Activated B cell treated with CpG ODN at 0.5 μM for 24 hours (primary cell): ENCODE measurements around the gene KCNMA1. TPM values are rescaled to one million over a fixed set of nuclear protein-coding genes. Genes with fewer than 3 reads are reported as not detected.

Experiments used
- ATAC-seq: fragments of 200-7000 bp; cut with Tn5 transposase; one replicate; pipeline ENCODE4 v1.10.0; 2021; ENCODE audit warnings: low read depth, mild to moderate bottlenecking, moderate library complexity
- CTCF ChIA-PET: fragments of 350-600 bp; sonication (Branson Sonifier 250); formaldehyde crosslinking; loops from one replicate; lab custom pipeline; 2021; ENCODE audit warnings: antibody characterized with exemption; lab: Charles Lee
- POLR2A ChIA-PET: fragments of 350-600 bp; sonication (Branson Sonifier 250); formaldehyde crosslinking; loops from one replicate; lab custom pipeline; 2021; ENCODE audit warnings: antibody characterized with exemption; lab: Charles Lee
- DNase-seq: peaks from one replicate; pipeline ENCODE4 v3.0.0; 2022
- H3K27ac Mint-ChIP-seq: one replicate; pipeline ENCODE4 v1.8.0; 2020; ENCODE audit warnings: mixed read lengths
- H3K27me3 Mint-ChIP-seq: one replicate; pipeline ENCODE4 v1.8.0; 2021; ENCODE audit warnings: mixed read lengths
- H3K36me3 Mint-ChIP-seq: one replicate; pipeline ENCODE4 v1.8.0; 2021; ENCODE audit warnings: low read depth, mixed read lengths
- H3K4me1 Mint-ChIP-seq: one replicate; pipeline ENCODE4 v1.8.0; 2021; ENCODE audit warnings: mixed read lengths
- H3K4me3 Mint-ChIP-seq: one replicate; pipeline ENCODE4 v1.8.0; 2020; ENCODE audit warnings: mild to moderate bottlenecking, mixed read lengths
- H3K9me3 Mint-ChIP-seq: one replicate; pipeline ENCODE4 v1.8.0; 2020; ENCODE audit warnings: mixed read lengths
- intact Hi-C: fragments of 100-400 bp; cut with micrococcal nuclease; formaldehyde crosslinking; loops from one replicate; pipeline ENCODE4 v1.15.1; 2024
- total RNA-seq: library from RNA; stranded (reverse); gene quantifications from 2 replicates; pipeline ENCODE4 v1.2.3, GENCODE V29; 2022
- TF ChIP-seq, protein P1 (sequence below): fragments of 200-600 bp; IDR thresholded peaks from one replicate; pipeline ENCODE4 v1.8.0; 2022; ENCODE audit warnings: antibody characterized with exemption, mild to moderate bottlenecking

KCNMA1 gene
- total RNA-seq, 1 donor from 2014 or later = 3.7 TPM

DNA sequence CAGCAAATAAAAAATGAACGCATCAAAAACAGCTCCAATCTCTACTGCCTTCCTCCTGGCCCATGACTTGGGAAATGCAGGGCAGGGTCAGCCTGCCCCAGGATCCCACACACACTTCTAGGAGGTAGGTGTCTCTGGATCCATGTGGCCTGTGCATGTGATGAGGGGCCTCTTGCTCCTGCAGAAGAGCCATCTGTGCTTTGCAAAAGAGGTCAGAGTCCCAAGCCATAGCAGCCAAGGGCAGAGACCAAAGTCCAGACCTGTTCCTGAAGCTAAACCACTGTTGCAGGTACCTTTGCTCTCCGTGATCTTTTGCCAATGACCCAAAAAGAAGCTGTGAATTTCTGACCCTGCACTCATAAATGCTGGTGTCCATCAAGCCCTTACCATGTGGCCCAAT is 57.1 kb downstream of the KCNMA1 start:
- H3K4me3 Mint-ChIP-seq = no peak overlapping the region
- intact Hi-C loops = no loop called here
- ATAC-seq (no peak), DNase-seq (no peak)
- H3K36me3 Mint-ChIP-seq = no peaks in the 10 kb centered on the region
- peaks cover 5% of the 10 kb centered on the region for H3K4me1 Mint-ChIP-seq
- POLR2A ChIA-PET = no interaction called here
- CTCF ChIA-PET = interaction anchor here (1.5 kb wide), 1 partner anchor 61 kb away, joined by 4 read pairs; no protein-coding TSS in a partner anchor
- peak overlapping the region; percentile 24 for H3K27ac Mint-ChIP-seq
- TF ChIP-seq, protein P1, sequence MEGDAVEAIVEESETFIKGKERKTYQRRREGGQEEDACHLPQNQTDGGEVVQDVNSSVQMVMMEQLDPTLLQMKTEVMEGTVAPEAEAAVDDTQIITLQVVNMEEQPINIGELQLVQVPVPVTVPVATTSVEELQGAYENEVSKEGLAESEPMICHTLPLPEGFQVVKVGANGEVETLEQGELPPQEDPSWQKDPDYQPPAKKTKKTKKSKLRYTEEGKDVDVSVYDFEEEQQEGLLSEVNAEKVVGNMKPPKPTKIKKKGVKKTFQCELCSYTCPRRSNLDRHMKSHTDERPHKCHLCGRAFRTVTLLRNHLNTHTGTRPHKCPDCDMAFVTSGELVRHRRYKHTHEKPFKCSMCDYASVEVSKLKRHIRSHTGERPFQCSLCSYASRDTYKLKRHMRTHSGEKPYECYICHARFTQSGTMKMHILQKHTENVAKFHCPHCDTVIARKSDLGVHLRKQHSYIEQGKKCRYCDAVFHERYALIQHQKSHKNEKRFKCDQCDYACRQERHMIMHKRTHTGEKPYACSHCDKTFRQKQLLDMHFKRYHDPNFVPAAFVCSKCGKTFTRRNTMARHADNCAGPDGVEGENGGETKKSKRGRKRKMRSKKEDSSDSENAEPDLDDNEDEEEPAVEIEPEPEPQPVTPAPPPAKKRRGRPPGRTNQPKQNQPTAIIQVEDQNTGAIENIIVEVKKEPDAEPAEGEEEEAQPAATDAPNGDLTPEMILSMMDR = no peak
- H3K27me3 Mint-ChIP-seq = no peaks in the 10 kb centered on the region
- no peaks in the 10 kb centered on the region for H3K9me3 Mint-ChIP-seq

DNA sequence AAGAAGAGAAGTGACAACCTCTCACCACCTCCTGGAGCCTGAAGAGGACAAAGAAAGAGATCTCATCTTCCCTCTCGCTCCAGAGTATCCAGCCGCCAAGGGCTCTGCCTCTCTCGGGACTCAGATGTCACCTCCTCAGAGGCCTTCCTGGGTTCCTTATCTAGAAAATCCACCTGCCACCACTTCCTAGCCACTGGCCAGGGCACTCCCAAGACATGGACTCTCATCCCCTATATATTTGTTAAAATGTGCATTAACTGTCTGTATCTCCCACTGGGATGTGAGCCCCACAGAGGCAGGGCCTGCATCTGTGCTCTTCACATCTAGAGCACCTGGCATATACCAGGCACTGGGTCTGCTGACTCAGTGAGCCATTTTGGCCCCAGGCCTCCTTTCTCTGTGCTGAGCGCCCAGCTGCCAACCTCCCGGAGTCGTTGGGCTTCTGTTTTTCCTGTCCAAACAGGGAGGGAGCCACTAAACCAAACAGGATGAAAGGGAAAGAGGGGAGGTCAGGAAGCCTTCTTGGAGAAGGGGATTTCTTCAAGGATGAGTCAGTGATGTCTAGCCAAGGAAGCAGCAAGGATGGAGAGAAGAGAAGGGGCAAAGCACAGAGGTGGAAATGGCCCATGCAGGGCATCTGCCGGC is 58.9 kb downstream of the KCNMA1 start:
- TF ChIP-seq, protein P1 = no peak
- Mint-ChIP-seq H3K9me3 (no peaks in the 10 kb centered on the region), H3K27me3 (no peaks in the 10 kb centered on the region), H3K36me3 (no peaks in the 10 kb centered on the region), H3K4me1 (peaks cover 3% of the 10 kb centered on the region), H3K27ac (no peak overlapping the region), H3K4me3 (no peak overlapping the region)
- ATAC-seq (no peak), DNase-seq (no peak)
- ChIA-PET POLR2A (no interaction called here), CTCF (interaction anchor here (1.5 kb wide), 1 partner anchor 62 kb away, joined by 4 read pairs; no protein-coding TSS in a partner anchor)
- intact Hi-C loops = no loop called here

DNA sequence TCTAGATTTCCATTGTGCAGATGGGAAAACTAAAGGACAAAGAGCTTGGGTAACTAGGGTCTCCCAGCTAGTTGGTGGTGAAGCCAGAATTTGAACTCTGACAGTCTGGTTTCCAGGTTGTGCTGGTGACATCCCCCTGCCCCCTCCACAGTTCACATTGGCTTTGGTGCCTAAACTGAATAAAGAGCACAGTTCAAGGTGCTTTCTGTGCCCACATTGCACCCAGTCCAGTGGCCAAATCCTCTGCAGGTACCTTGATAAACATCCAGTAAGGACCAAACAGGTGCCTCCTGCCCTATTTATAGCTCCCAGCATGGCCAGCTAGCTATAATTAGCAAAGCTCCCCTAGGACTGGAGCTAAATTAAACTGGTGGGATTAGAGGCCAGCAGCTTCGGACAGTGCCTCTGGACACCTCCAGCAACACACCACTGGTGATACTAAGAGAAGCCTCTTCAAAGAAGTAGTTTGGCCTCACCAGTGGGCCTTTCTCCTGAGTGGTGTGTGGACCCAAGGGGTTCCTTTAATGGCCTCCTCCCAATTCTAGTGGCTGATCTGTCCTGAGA is 59.9 kb downstream of the KCNMA1 start:
- no peak for DNase-seq
- ChIA-PET CTCF (no interaction called here), POLR2A (no interaction called here)
- H3K4me3 Mint-ChIP-seq = no peak overlapping the region
- no peak for ATAC-seq
- H3K27ac Mint-ChIP-seq = no peak overlapping the region
- intact Hi-C loops = no loop called here
- no peaks in the 10 kb centered on the region for H3K4me1 Mint-ChIP-seq
- H3K36me3 Mint-ChIP-seq = no peaks in the 10 kb centered on the region
- no peaks in the 10 kb centered on the region for H3K9me3 Mint-ChIP-seq
- H3K27me3 Mint-ChIP-seq = no peaks in the 10 kb centered on the region
- TF ChIP-seq, protein P1 = no peak

DNA sequence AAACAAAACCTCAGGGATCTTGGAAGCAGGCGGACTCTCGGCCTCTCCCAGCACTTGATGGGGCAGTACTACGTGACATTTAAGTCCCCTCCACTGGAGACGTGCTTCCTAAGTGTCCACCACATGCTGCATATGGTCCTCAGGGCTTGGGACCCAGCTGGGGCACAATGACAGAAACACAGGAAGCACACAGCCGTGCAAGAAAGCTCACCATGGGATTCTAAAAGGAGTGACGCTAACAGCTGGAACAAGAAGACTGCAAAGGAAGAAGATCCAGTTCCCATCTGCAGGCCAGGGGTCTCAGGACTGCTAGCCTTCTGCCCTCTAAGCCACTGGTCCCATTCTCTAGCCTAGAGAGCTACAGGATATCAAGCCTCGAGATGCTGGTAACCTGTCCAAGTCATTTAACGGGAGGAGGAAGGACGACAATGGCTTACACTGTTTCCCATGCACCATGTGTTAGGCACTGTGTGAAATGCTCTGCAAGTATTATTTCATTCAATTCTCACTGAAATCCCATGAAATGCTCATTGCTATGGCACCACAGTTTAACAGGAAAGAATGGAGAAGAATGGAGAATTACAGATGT is 61.1 kb downstream of the KCNMA1 start:
- TF ChIP-seq, protein P1 = no peak
- DNase-seq (no peak), ATAC-seq (no peak)
- Mint-ChIP-seq H3K4me1 (no peaks in the 10 kb centered on the region), H3K27ac (no peak overlapping the region), H3K36me3 (no peaks in the 10 kb centered on the region), H3K9me3 (no peaks in the 10 kb centered on the region), H3K4me3 (no peak overlapping the region), H3K27me3 (no peaks in the 10 kb centered on the region)
- POLR2A ChIA-PET = no interaction called here
- CTCF ChIA-PET = no interaction called here
- intact Hi-C loops = no loop called here

DNA sequence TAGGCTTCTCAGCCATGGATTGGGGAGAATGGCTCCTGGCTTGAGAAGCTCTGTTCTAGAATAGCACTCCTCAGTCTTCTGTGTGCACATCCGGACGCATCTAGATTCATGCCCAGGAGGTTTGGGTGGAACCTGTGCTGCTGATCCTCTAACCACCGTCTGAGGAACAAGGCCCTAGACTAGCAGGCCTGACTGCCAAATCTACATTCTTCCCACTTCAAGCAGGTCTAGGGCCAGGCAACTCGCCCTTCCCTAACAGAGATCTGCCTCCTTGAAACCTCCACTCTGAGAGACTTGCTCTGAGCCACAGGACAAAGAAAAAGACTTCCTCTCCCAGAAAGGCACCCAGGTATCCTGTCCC is 61.6 kb downstream of the KCNMA1 start:
- no peaks in the 10 kb centered on the region for H3K36me3 Mint-ChIP-seq
- ATAC-seq (no peak), DNase-seq (no peak)
- POLR2A ChIA-PET = no interaction called here
- CTCF ChIA-PET = no interaction called here
- H3K4me3 Mint-ChIP-seq = no peak overlapping the region
- no peak overlapping the region for H3K27ac Mint-ChIP-seq
- no peaks in the 10 kb centered on the region for H3K4me1 Mint-ChIP-seq
- no peaks in the 10 kb centered on the region for H3K27me3 Mint-ChIP-seq
- peaks cover under 1% of the 10 kb centered on the region for H3K9me3 Mint-ChIP-seq
- TF ChIP-seq, protein P1 = no peak
- intact Hi-C loops = no loop called here
